Neutrophil (primary cell): Measurements from ENCODE around the gene RIMS1.

ENCODE experiments used
- H3K27ac ChIP-seq: fragments of 200-600 bp; sonication (generic); 2 replicates; pipeline ENCODE4 v1.5.1; 2016; ENCODE audit warnings: mild to moderate bottlenecking, moderate library complexity
- H3K27me3 ChIP-seq: fragments of 200-600 bp; sonication (generic); 2 replicates; pipeline ENCODE4 v1.6.0; 2016; ENCODE audit warnings: mild to moderate bottlenecking
- H3K36me3 ChIP-seq: fragments of 200-600 bp; sonication (generic); 2 replicates; pipeline ENCODE4 v1.5.1; 2017
- H3K4me1 ChIP-seq, 2 experiments: fragments of 200-600 bp in 1 of 2; sonication (generic) in 1 of 2; 1 replicate in 1 of 2; 2 replicates in 1 of 2; pipeline versions ENCODE4 v1.5.1 to v1.6.1; 2013 to 2016; ENCODE audit warnings: low read depth in 1 of 2, low read length in 1 of 2, mild to moderate bottlenecking in 1 of 2, moderate library complexity in 1 of 2; ENCODE audit not compliant: control insufficient read depth in 1 of 2, insufficient read depth in 1 of 2
- H3K4me3 ChIP-seq, 2 experiments: fragments of 200-600 bp in 1 of 2; sonication (generic) in 1 of 2; 1 replicate in 1 of 2; 2 replicates in 1 of 2; pipeline ENCODE4 v1.5.1; 2013 to 2016; ENCODE audit warnings: low read depth in 1 of 2, low read length in 1 of 2, mild to moderate bottlenecking in 1 of 2, moderate library complexity in 1 of 2
- H3K9me3 ChIP-seq: fragments of 200-600 bp; sonication (generic); 2 replicates; pipeline ENCODE4 v1.5.1; 2016
- CTCF ChIP-seq: fragments of 200-600 bp; sonication (generic); IDR thresholded peaks from 2 replicates; pipeline ENCODE4 v1.5.1; 2016; ENCODE audit warnings: antibody characterized with exemption

The RIMS1 gene

GRCh38 chr6:71886184-71887005 lies at the start of gene RIMS1:
Gene RIMS1 (plus strand): TSS chr6:71886550. CDS start chr6:71887024, 474 bp downstream.
- TF ChIP-seq CTCF, result no peak
- no peak within 1 kb of the TSS for H3K27ac ChIP-seq
- no peak within 1 kb of the TSS for H3K4me3 ChIP-seq

GRCh38 chr6:71851214-71851613 lies 35.1 kb upstream of the RIMS1 start:
- H3K9me3 ChIP-seq, result no peaks in the 10 kb centered on the region
- TF ChIP-seq CTCF, result no peak
- H3K4me1 ChIP-seq, result no peaks in the 10 kb centered on the region
- no peak overlapping the region for H3K4me3 ChIP-seq
- H3K27me3 ChIP-seq, result no peaks in the 10 kb centered on the region
- no peak overlapping the region for H3K27ac ChIP-seq
- H3K36me3 ChIP-seq, result no peaks in the 10 kb centered on the region

More at GRCh38 chr6:71886184-71887005, at the start of gene RIMS1:
- H3K36me3 ChIP-seq, result no peaks in the 10 kb centered on the region
- peaks cover 57% of the 10 kb centered on the region for H3K27me3 ChIP-seq
- no peaks in the 10 kb centered on the region for H3K4me1 ChIP-seq
- H3K9me3 ChIP-seq, result no peaks in the 10 kb centered on the region

- H3K4me1 ChIP-seq, result no peaks in the 10 kb centered on the region
- no peak overlapping the region for H3K4me3 ChIP-seq
- H3K27me3 ChIP-seq, result no peaks in the 10 kb centered on the region
- TF ChIP-seq CTCF, result no peak
- H3K9me3 ChIP-seq, result no peaks in the 10 kb centered on the region
- no peaks in the 10 kb centered on the region for H3K36me3 ChIP-seq
- H3K27ac ChIP-seq, result no peak overlapping the region
Measured at GRCh38 chr6:71852948-71853347, 33.4 kb upstream of the RIMS1 start.

- no peaks in the 10 kb centered on the region for H3K36me3 ChIP-seq
- no peak for TF ChIP-seq CTCF
- no peaks in the 10 kb centered on the region for H3K27me3 ChIP-seq
- H3K4me3 ChIP-seq, result no peak overlapping the region
- no peaks in the 10 kb centered on the region for H3K9me3 ChIP-seq
- H3K4me1 ChIP-seq, result no peaks in the 10 kb centered on the region
- no peak overlapping the region for H3K27ac ChIP-seq
Measured at GRCh38 chr6:71855406-71855805, 30.9 kb upstream of the RIMS1 start.

GRCh38 chr6:71879016-71879415 lies 7.3 kb upstream of the RIMS1 start:
- peaks cover 2% of the 10 kb centered on the region for H3K27me3 ChIP-seq
- no peaks in the 10 kb centered on the region for H3K9me3 ChIP-seq
- no peak overlapping the region for H3K4me3 ChIP-seq
- TF ChIP-seq CTCF, result no peak
- no peaks in the 10 kb centered on the region for H3K4me1 ChIP-seq
- no peaks in the 10 kb centered on the region for H3K36me3 ChIP-seq
- no peak overlapping the region for H3K27ac ChIP-seq
